Tibial artery (tissue), 4 donors: ENCODE data around the gene ZYX.

Experiments
- DNase-seq, 2 donors: peaks; one replicate each; pipeline ENCODE4 v3.0.0-alpha.2; 2019
- H3K27ac ChIP-seq, 2 donors: fragments of 200-600 bp; sonication (generic) in 1 of 2; 1 replicate in 1 of 2; 2 replicates in 1 of 2; pipeline ENCODE4 v1.5.1; 2018 to 2019; ENCODE audit warnings: mild to moderate bottlenecking in 1 of 2
- H3K27me3 ChIP-seq, 2 donors: fragments of 200-600 bp; sonication (generic) in 1 of 2; one replicate each; pipeline versions ENCODE4 v1.5.1 to v1.6.0; 2016 to 2019
- H3K36me3 ChIP-seq, 3 donors: fragments of 200-600 bp; sonication (generic) in 2 of 3; one replicate each; pipeline ENCODE4 v1.5.1; 2016 to 2019; ENCODE audit warnings: mild to moderate bottlenecking in 2 of 3
- H3K4me1 ChIP-seq, 4 donors: fragments of 200-600 bp; sonication (generic) in 2 of 4; 1 replicate in 3 of 4; 2 replicates in 1 of 4; pipeline ENCODE4 v1.5.1; 2016 to 2019
- H3K4me3 ChIP-seq, 2 donors: fragments of 200-600 bp; sonication (generic) in 1 of 2; 1 replicate in 1 of 2; 2 replicates in 1 of 2; pipeline ENCODE4 v1.5.1; 2018 to 2019; ENCODE audit warnings: mild to moderate bottlenecking in 2 of 2
- H3K9me3 ChIP-seq, 3 donors: fragments of 200-600 bp; sonication (generic) in 1 of 3; one replicate each; pipeline ENCODE4 v1.5.1; 2016 to 2019
- intact Hi-C: fragments of 100-400 bp; cut with DNase I; formaldehyde crosslinking; loops from one replicate; pipeline ENCODE4 v1.15.0; 2023; ENCODE audit warnings: low total_unique reads
- TF ChIP-seq, protein P1 (sequence below), 2 experiments: fragments of 200-600 bp in 1 of 2; fragments of 450-650 bp in 1 of 2; IDR thresholded peaks; one replicate each; pipeline ENCODE4 v1.5.1; 2017 to 2019; ENCODE audit warnings: antibody characterized with exemption in 2 of 2, mild to moderate bottlenecking in 1 of 2, moderate library complexity in 1 of 2

ZYX gene

GRCh38 chr7:143405173-143406001 lies 24.2 kb downstream of the ZYX start:
- intact Hi-C loops, result no loop called here
- TF ChIP-seq, protein P1, sequence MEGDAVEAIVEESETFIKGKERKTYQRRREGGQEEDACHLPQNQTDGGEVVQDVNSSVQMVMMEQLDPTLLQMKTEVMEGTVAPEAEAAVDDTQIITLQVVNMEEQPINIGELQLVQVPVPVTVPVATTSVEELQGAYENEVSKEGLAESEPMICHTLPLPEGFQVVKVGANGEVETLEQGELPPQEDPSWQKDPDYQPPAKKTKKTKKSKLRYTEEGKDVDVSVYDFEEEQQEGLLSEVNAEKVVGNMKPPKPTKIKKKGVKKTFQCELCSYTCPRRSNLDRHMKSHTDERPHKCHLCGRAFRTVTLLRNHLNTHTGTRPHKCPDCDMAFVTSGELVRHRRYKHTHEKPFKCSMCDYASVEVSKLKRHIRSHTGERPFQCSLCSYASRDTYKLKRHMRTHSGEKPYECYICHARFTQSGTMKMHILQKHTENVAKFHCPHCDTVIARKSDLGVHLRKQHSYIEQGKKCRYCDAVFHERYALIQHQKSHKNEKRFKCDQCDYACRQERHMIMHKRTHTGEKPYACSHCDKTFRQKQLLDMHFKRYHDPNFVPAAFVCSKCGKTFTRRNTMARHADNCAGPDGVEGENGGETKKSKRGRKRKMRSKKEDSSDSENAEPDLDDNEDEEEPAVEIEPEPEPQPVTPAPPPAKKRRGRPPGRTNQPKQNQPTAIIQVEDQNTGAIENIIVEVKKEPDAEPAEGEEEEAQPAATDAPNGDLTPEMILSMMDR (IDR thresholded peaks at IDR 0.05), result no peak
- H3K4me1 ChIP-seq, result peaks cover 0 to 18% (median 14%) of the 10 kb centered on the region in 4 donors
- no peak overlapping the region for H3K4me3 ChIP-seq
- no peaks in the 10 kb centered on the region for H3K27me3 ChIP-seq
- H3K9me3 ChIP-seq, result no peaks in the 10 kb centered on the region
- no peak overlapping the region for H3K27ac ChIP-seq
- peaks cover 0 to 5% (median 0%) of the 10 kb centered on the region in 3 donors for H3K36me3 ChIP-seq
- DNase-seq, result no peak

- intact Hi-C loops, result no loop called here
- TF ChIP-seq, protein P1 (IDR thresholded peaks at IDR 0.05), result no peak
- Histone ChIP-seq H3K27ac (no peak overlapping the region), H3K4me3 (no peak overlapping the region), H3K36me3 (peaks cover 0 to 5% (median 0%) of the 10 kb centered on the region in 3 donors), H3K4me1 (peaks cover 0 to 24% (median 16%) of the 10 kb centered on the region in 4 donors), H3K27me3 (no peaks in the 10 kb centered on the region), H3K9me3 (no peaks in the 10 kb centered on the region)
- no peak for DNase-seq
Measured at GRCh38 chr7:143406002-143406357, 24.8 kb downstream of the ZYX start.

DNA sequence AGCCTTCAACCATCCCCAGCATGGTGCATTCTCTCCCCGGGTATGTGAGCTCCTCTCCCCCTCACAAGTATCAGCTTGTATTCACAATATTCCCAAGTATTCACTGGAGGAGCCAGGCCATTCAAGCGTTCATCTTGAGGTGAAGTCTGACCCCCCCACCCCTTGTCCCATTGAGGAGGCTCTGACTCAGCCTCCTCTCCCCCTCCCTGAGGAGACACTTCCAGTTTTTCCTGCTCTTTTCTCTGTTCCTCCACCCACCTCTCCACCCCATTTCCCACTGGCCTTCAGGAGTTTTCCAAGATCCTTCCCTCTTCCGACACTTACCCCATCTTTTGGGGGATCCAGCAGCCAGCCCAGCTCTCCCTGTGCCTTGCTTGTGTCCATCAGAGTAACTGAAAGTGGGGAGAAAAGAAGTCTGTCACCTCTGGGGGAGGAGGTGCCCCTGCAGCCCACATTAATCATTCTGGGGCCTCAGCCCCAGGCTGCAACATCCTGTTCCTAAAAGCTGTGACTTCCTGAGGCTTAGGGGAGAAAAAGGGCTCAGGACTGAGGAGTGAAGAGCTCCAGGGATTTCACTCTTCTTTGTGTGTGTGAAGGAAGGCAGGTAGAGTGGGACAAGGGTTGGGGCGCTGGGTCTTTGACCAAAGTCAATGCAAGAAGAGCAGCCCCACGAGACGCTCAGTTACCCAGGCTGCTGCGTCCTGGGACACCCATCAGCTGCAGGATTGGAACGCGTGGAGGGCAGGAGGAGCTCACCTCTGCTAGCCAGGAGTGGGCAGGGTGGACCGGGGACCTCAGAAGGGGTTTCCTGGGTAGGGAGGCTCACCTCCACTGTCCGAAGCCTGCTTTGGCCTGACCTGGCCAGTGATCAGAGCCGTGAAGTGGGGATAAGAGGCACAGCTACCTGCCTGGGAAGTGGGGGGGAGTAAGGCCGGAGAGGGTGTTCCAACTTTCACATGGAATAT lies 26.4 kb downstream of the ZYX start:
- intact Hi-C loops, result no loop called here
- Histone ChIP-seq H3K9me3 (no peaks in the 10 kb centered on the region), H3K36me3 (no peaks in the 10 kb centered on the region), H3K4me3 (no peak overlapping the region), H3K27ac (no peak overlapping the region), H3K4me1 (peaks cover 0 to 37% (median 18%) of the 10 kb centered on the region in 4 donors), H3K27me3 (no peaks in the 10 kb centered on the region)
- TF ChIP-seq, protein P1 (IDR thresholded peaks at IDR 0.05), result no peak
- no peak for DNase-seq

GRCh38 chr7:143408252-143408685 lies 27.1 kb downstream of the ZYX start:
- Histone ChIP-seq H3K36me3 (no peaks in the 10 kb centered on the region), H3K27me3 (no peaks in the 10 kb centered on the region), H3K4me1 (peaks cover 0 to 37% (median 18%) of the 10 kb centered on the region in 4 donors), H3K9me3 (no peaks in the 10 kb centered on the region), H3K27ac (no peak overlapping the region), H3K4me3 (peak overlapping the region in 1 of 2 donors; percentile 9)
- TF ChIP-seq, protein P1 (IDR thresholded peaks at IDR 0.05), result no peak
- intact Hi-C loops, result no loop called here
- DNase-seq, result no peak

GRCh38 chr7:143408686-143409561 lies 27.8 kb downstream of the ZYX start, which contains the start of gene EPHA1:
Gene EPHA1, minus strand, starts transcription at chr7:143408856. Its CDS starts 51 bp downstream, at chr7:143408805.
- Histone ChIP-seq H3K4me3 (peak within 1 kb of the TSS in 1 of 2 donors; percentile 9), H3K27me3 (no peaks in the 10 kb centered on the region), H3K9me3 (no peaks in the 10 kb centered on the region), H3K27ac (no peak within 1 kb of the TSS), H3K36me3 (no peaks in the 10 kb centered on the region), H3K4me1 (peaks cover 0 to 37% (median 18%) of the 10 kb centered on the region in 4 donors)
- DNase-seq, result no peak
- TF ChIP-seq, protein P1 (IDR thresholded peaks at IDR 0.05), result peak in 1 of 2 experiments; percentile 27
- intact Hi-C loops, result no loop called here
